ENCODE data around the gene GRHL1.
"Not testable (repeated sequence)": the region's sequence is repeated elsewhere in the genome, so short reads cannot be mapped to it uniquely, and the experiment has no call there.

Gene GRHL1

GRCh38 chr2:10009811-10010781, 58.6 kb downstream of the GRHL1 start:
- no peak for DNase-seq (ENCODE audit: low spot score)

- DNase-seq (ENCODE audit: low spot score), result not testable (repeated sequence)
These were observed 59.5 kb downstream of the GRHL1 start for GRCh38 chr2:10010861-10011605.

GRCh38 chr2:10011606-10012325, 60.3 kb downstream of the GRHL1 start:
- not testable (repeated sequence) for DNase-seq (ENCODE audit: low spot score)

- DNase-seq (ENCODE audit: low spot score), result not testable (repeated sequence)
These were observed 61.0 kb downstream of the GRHL1 start for GRCh38 chr2:10012366-10012962.

- DNase-seq (ENCODE audit: low spot score), result no peak
These were observed 61.5 kb downstream of the GRHL1 start for GRCh38 chr2:10012963-10013461.

GRCh38 chr2:10013651-10014417, 62.3 kb downstream of the GRHL1 start:
- DNase-seq (ENCODE audit: low spot score), result not testable (repeated sequence)

- no peak for DNase-seq (ENCODE audit: low spot score)
These were observed 63.1 kb downstream of the GRHL1 start for GRCh38 chr2:10014418-10015190.

- DNase-seq (ENCODE audit: low spot score), result not testable (repeated sequence)
These were observed 64.0 kb downstream of the GRHL1 start for GRCh38 chr2:10015376-10015989.

GRCh38 chr2:10016001-10016801, 64.7 kb downstream of the GRHL1 start:
- no peak for DNase-seq (ENCODE audit: low spot score)

GRCh38 chr2:10016802-10017258, 65.3 kb downstream of the GRHL1 start:
- no peak for DNase-seq (ENCODE audit: low spot score)

- DNase-seq (ENCODE audit: low spot score), result no peak
These were observed 65.9 kb downstream of the GRHL1 start for GRCh38 chr2:10017313-10017941.

- DNase-seq (ENCODE audit: low spot score), result no peak
These were observed 67.7 kb downstream of the GRHL1 start for GRCh38 chr2:10019174-10019573.

- DNase-seq (ENCODE audit: low spot score), result no peak
These were observed 68.3 kb downstream of the GRHL1 start for GRCh38 chr2:10019602-10020400.

GRCh38 chr2:10022041-10022421, 70.5 kb downstream of the GRHL1 start:
- DNase-seq (ENCODE audit: low spot score), result no peak

GRCh38 chr2:10022445-10022844, 71.0 kb downstream of the GRHL1 start:
- no peak for DNase-seq (ENCODE audit: low spot score)

- no peak for DNase-seq (ENCODE audit: low spot score)
These were observed 71.6 kb downstream of the GRHL1 start for GRCh38 chr2:10022966-10023662.

All from germinal center (tissue), 1 donor.